Cardiac septum (tissue), 1 donor: ENCODE data around the gene SUSD3. TPM values are rescaled to one million over a fixed set of nuclear protein-coding genes. Genes with fewer than 3 reads are reported as not detected.

ENCODE experiments used
- DNase-seq: peaks from one replicate; pipeline ENCODE4 v3.0.0-alpha.2; 2020; ENCODE audit warnings: low spot score
- intact Hi-C: fragments of 100-400 bp; cut with DNase I; formaldehyde crosslinking; loops from one replicate; pipeline ENCODE4 v1.14.0; 2022
- total RNA-seq: library from RNA; stranded (reverse); fragmentation: NEBNext Ultra II Directional; extraction: Animal tissue kit (Norgen Biotek cat#: 25700); gene quantifications from one replicate; pipeline ENCODE4 v1.2.1, GENCODE V29; 2021
- donor health status: DM: no; HTN: no; CAD: no.

Gene SUSD3
- total RNA-seq, 1 donor from 2014 or later, result 1.1 TPM

DNA sequence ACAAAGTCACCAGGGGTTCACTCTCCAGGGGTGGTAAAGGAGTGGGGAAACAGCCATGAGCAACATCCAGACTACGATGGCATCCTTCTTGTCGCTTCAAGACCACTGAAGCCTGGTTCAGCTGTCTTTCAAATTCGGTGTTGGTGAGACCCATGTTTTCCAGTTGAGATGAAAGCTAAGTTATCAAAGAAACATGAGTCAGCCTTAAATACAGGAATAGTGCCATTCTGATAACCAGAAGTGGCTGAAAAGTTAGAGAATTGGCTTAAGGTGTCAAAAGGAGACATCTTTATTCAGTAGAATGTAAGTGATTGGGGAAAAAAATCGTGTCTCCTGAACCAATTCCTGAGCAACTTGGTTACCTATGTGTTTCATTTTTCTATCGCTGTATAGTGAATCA is 30.5 kb downstream of the SUSD3 start:
- intact Hi-C loops, result no loop called here
- DNase-seq, result peak; percentile 33

DNA sequence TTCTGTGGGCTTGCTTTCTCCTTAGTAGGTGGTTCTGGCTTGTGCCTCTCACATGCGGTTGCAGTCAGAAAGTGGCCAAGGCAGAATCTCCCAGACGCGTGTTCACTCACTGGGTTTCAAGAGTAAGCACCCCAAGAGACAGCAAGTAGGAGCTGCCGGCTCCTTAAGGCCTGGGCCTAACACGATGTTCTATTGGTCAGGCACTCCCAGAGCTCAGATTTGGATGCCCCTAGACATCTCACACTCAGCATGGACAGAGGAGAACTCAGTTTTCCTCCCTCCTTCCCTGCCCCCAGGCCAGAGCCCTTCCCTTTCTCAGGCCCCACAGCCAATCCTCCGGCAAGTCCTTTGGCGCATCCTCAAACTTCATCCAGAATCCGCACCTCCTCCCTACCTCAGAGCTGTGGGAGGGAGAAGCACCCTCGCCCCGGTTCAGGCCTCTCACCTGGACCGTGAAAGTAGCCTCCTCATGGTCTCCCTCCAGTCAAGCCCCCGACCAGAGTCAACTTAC is 31.0 kb downstream of the SUSD3 start:
- DNase-seq, result peak; percentile 51
- intact Hi-C loops, result no loop called here

- intact Hi-C loops, result loop anchor here (10.0 kb wide), 1 partner anchor 485 kb away; the partner anchor contains the start of gene PHF2
- DNase-seq, result peak; percentile 10
Observed at GRCh38 chr9:93090091-93090655, 31.7 kb downstream of the SUSD3 start.

DNA sequence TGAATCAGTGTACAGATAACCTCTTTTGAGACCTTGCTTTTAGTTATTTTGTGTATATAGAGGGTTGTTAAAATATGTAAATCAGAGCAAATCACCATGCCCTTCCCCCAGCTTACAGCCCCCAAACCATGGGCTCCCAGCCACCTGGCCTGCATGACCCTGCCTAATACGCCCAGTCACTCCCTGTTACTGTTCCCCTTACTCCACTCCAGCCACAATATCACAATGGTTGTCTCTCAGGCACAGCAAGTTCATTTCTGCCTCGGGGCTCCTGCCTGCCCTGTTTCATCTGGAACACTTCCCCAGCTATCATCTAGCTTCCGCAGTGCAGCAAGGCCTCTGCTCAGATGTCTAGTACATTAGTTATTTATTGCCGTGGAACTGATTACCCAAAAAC is 32.6 kb downstream of the SUSD3 start:
- DNase-seq, result no peak
- intact Hi-C loops, result loop anchor here (10.0 kb wide), 1 partner anchor 484 kb away; the partner anchor contains the start of gene PHF2

- peak; percentile 65 for DNase-seq
- intact Hi-C loops, result loop anchor here (10.0 kb wide), 1 partner anchor 483 kb away; the partner anchor contains the start of gene PHF2
Observed at GRCh38 chr9:93091453-93092081, 33.1 kb downstream of the SUSD3 start.

GRCh38 chr9:93092251-93092991 is 33.9 kb downstream of the SUSD3 start:
- DNase-seq, result peak; percentile 64

DNA sequence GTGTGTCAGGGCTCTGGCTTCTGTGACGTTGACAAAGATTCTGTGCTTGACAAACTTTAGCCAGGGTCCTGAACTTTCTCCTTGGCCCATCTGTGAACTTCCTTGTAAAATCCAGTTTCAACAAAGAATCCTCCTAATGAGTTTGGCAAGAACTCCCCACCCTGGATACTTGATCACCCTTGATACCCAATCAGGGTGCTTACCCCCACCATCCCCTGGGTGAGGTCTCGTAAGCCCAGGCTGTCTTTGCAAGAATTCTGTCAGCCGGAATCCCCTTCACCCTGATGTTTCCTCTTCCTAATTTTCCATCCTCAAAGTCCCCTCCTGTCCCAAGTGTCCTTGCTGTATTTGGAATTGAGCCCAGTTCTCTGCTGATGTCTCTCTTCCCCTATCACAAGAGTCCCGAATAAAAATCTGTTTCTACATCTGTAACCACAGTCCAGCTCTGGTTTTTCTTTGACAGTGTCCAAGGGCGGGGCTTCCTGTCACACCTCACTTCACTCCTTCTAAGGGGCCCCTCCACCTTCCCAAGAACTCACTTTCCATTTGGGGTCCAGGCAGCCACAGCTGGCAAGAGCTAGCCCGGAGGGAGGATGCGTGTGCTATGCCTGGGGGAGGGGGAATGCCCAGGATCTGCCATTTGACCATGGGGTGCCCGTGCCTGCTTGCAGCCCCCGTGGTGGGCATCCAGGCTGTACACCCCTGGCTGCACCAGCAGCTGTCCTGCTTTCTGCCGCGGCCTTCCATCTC is 34.8 kb downstream of the SUSD3 start:
- no peak for DNase-seq
- intact Hi-C loops, result loop anchor here (10.0 kb wide), 1 partner anchor 481 kb away; the partner anchor contains the start of gene PHF2

More at GRCh38 chr9:93092251-93092991, 33.9 kb downstream of the SUSD3 start:
- intact Hi-C loops, result loop anchor here (10.0 kb wide), 1 partner anchor 482 kb away; the partner anchor contains the start of gene PHF2

- peak; percentile 66 for DNase-seq
- intact Hi-C loops, result loop anchor here (10.0 kb wide), 1 partner anchor 481 kb away; the partner anchor contains the start of gene PHF2
Observed at GRCh38 chr9:93093877-93094657, 35.6 kb downstream of the SUSD3 start.

- peak; percentile 77 for DNase-seq
- intact Hi-C loops, result loop anchor here (5.0 to 10.0 kb wide), 2 partner anchors 38 to 480 kb away; partner anchors contain the start of genes NINJ1 and PHF2
Observed at GRCh38 chr9:93094658-93095204, 36.2 kb downstream of the SUSD3 start.

DNA sequence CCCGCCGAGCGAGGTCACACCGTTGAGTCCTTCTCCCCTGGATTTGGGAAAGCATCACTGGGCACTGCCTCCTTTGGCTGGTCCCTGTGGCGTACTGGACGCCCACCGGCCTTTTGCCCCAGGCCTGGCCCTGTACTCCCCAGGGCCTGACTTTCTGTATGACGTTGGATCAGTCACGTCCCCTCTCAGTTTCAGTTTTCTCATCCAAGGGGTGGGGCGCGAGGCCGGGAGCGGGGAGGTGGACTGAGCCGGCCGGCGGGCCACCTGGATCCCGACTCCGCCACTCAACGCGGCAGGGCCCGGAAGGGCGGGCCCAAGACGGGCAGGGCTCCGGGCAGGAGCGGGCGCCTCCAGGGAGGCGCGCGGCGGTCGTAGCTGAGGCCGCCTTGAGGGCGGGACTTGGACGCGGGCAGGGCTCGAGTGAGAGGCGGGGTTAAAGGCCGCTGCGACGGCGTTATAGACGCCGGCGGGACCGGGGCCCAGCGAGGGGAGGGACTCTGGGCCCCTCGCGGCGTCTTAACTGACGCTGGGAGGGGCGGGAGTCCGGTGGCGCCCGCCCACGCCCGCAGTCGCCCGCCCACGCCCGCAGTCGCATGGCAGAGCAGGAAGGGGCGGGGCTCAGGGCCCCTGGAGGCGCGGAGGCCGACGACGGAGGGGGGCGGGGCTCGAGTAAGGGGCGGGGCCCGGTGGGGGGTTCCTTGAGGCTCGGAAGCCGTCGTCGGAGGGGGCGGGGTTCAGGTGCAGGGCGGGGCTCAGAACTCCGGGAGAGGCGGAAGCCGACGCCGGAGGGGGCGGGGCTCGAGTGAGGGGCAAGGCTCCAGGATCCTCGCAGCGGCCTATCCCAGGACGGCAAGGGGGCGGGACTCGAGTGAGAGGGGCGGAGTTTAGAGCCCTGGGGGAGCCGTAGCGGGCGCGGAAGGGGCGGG is 37.0 kb downstream of the SUSD3 start:
- intact Hi-C loops, result loop anchor here (5.0 to 10.0 kb wide), 2 partner anchors 37 to 479 kb away; partner anchors contain the start of genes NINJ1 and PHF2
- DNase-seq, result peak; percentile 100

GRCh38 chr9:93096131-93096802 is 37.8 kb downstream of the SUSD3 start, which contains the start of gene CARD19:
Gene CARD19, plus strand, starts transcription at chr9:93096217. Its CDS starts 129 bp downstream, at chr9:93096346.
- intact Hi-C loops, result loop anchor here (5.0 to 10.0 kb wide), 2 partner anchors 36 to 479 kb away; partner anchors contain the start of genes NINJ1 and PHF2
- peak; percentile 85 for DNase-seq

DNA sequence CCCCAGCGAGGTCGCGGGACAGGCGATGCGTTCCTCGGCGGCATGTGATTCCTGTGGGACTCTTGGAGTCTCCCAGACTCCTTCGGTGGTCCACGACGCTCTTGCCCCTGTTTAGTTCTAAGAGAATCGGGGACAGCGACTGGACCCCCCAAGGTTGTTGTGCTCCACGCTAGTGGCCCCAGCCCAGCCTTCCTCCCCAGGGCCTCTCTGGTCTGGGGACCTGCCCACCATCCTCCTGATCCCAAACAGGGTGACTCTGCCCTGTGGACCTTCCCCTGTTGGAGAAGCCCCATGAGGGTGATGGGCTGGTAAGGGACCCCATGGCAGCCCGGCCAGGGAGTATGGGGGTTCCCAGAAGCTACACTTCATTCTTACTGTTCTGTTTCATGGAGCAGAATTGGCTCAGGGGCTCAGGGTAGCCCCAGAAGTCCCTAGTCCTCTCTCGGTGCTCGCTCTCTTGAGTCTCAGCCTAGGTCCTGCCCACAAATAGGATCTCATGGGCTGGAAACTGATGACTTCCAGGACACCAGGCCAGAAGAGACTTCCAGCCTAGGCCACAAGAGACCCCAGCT is 38.4 kb downstream of the SUSD3 start:
- DNase-seq, result peak; percentile 76
- intact Hi-C loops, result loop anchor here (5.0 to 10.0 kb wide), 2 partner anchors 35 to 478 kb away; partner anchors contain the start of genes NINJ1 and PHF2

DNA sequence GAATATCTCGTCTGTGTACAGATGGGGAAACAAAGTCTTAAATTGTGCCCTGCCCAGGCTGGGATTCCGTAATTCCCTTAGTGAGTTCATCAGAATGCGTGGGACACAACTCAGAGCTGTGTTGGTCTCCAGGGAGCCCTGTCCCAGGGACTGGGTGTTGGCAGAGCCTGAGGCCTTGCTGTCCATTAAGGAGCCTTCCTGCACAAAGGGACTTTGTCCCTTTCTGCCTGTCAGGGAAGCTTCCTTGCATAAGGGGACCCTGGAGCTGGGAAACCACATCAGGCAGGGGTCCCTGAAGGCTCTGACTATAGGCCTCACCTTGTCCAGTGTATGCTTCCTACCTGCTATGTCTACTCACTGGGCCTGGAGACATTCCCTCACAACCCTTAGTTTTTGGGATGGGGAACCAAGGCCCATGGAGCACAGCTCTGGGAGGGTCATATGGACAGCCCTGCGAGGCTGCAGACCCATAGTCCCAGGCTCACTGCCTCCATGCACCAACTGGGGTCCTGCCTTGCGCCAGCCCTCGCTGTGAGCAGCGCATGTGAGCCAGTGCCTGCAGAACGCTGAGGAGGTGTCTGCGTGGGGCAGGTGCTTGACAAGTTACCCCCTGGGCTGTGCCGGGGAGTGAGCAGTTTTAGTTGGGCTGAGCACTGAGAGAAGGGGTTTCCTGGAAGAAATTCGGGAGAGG is 39.2 kb downstream of the SUSD3 start:
- intact Hi-C loops, result loop anchor here (5.0 to 10.0 kb wide), 2 partner anchors 35 to 477 kb away; partner anchors contain the start of genes NINJ1 and PHF2
- DNase-seq, result peak; percentile 76

- peak; percentile 95 for DNase-seq
- intact Hi-C loops, result loop anchor here (5.0 to 10.0 kb wide), 2 partner anchors 34 to 476 kb away; partner anchors contain the start of genes NINJ1 and PHF2
Observed at GRCh38 chr9:93098236-93098946, 39.9 kb downstream of the SUSD3 start.
